Tibial artery (tissue), 4 donors: ENCODE data around the gene PPP2R5B.
A peak's percentile ranks its signal among the peaks of the same experiment; 100 is the strongest.

Experiments used
- DNase-seq, 2 donors: peaks; one replicate each; pipeline ENCODE4 v3.0.0-alpha.2; 2019
- H3K27ac ChIP-seq, 2 donors: fragments of 200-600 bp; sonication (generic) in 1 of 2; 1 replicate in 1 of 2; 2 replicates in 1 of 2; pipeline ENCODE4 v1.5.1; 2018 to 2019; ENCODE audit warnings: mild to moderate bottlenecking in 1 of 2
- H3K27me3 ChIP-seq, 2 donors: fragments of 200-600 bp; sonication (generic) in 1 of 2; one replicate each; pipeline versions ENCODE4 v1.5.1 to v1.6.0; 2016 to 2019
- H3K36me3 ChIP-seq, 3 donors: fragments of 200-600 bp; sonication (generic) in 2 of 3; one replicate each; pipeline ENCODE4 v1.5.1; 2016 to 2019; ENCODE audit warnings: mild to moderate bottlenecking in 2 of 3
- H3K4me1 ChIP-seq, 4 donors: fragments of 200-600 bp; sonication (generic) in 2 of 4; 1 replicate in 3 of 4; 2 replicates in 1 of 4; pipeline ENCODE4 v1.5.1; 2016 to 2019
- H3K4me3 ChIP-seq, 2 donors: fragments of 200-600 bp; sonication (generic) in 1 of 2; 1 replicate in 1 of 2; 2 replicates in 1 of 2; pipeline ENCODE4 v1.5.1; 2018 to 2019; ENCODE audit warnings: mild to moderate bottlenecking in 2 of 2
- H3K9me3 ChIP-seq, 3 donors: fragments of 200-600 bp; sonication (generic) in 1 of 3; one replicate each; pipeline ENCODE4 v1.5.1; 2016 to 2019
- CTCF ChIP-seq, 2 experiments: fragments of 200-600 bp in 1 of 2; fragments of 450-650 bp in 1 of 2; IDR thresholded peaks; one replicate each; pipeline ENCODE4 v1.5.1; 2017 to 2019; ENCODE audit warnings: antibody characterized with exemption in 2 of 2, mild to moderate bottlenecking in 1 of 2, moderate library complexity in 1 of 2
- intact Hi-C: fragments of 100-400 bp; cut with DNase I; formaldehyde crosslinking; loops from one replicate; pipeline ENCODE4 v1.15.0; 2023; ENCODE audit warnings: low total_unique reads

Gene PPP2R5B

DNA sequence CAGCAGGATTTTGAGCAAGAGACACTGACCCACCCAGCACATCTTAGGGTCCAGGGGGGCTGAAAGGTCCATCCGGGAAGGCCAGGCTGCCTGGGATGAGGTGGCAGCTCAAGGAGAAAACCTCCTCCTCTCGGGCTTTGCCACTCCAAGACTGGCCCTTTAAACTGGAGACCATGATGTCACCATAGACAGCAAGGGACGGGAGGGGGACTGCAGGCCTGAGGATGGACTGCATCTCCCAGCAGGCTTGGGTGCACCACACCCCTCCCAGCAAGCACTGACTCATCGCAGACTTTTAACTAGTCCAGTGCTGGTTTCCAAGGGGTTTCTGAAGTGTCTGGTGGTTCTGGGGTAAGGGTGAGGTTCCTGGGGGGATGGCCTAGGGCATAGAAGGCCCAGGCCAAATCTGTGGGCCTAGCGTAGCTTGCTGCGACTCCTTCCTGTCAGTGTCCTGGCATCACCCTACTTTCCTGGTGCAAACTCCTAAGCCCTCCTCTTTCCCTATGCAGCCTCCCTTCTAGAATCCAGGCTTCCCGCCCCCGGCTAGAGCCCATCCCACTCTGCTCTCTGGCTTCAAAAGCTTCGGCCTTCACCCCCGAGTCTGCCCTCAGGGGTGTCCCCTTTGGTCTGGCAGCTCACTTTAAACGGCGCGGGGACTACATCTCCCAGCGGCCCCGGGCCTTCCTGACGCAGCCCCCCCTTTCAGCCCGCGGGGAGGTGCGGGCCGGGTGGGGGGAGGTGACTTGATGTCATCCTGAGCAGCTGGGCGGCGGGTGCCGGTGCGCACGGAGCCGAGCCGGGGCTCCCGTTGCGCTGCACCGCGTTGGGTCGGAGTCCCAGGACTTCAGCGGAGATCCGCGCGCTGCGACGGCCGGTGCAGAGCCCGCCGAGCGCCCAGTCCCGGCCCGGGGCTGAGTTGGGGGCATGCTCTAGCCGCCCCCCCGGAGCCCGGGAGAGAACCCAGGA, at the start of gene PPP2R5B:
PPP2R5B (plus strand) TSS at position 746 of the 966 bp plus-strand sequence. CDS start 1,046 bp downstream, outside the sequence.
- intact Hi-C loops = loop anchor here (10.0 kb wide), 1 partner anchor 191 kb away; the partner anchor contains the start of genes TM7SF2 and ZNHIT2
- H3K9me3 ChIP-seq = no peaks in the 10 kb centered on the region
- H3K4me3 ChIP-seq = peak within 1 kb of the TSS; percentile 84 to 97
- H3K36me3 ChIP-seq = peaks cover 3 to 25% (median 24%) of the 10 kb centered on the region in 3 donors
- no peaks in the 10 kb centered on the region for H3K27me3 ChIP-seq
- H3K4me1 ChIP-seq = peaks cover 0 to 24% (median 21%) of the 10 kb centered on the region in 4 donors
- DNase-seq = peak; percentile 96 to 97
- TF ChIP-seq CTCF (IDR thresholded peaks at IDR 0.05) = no peak
- H3K27ac ChIP-seq = peak within 1 kb of the TSS; percentile 93

DNA sequence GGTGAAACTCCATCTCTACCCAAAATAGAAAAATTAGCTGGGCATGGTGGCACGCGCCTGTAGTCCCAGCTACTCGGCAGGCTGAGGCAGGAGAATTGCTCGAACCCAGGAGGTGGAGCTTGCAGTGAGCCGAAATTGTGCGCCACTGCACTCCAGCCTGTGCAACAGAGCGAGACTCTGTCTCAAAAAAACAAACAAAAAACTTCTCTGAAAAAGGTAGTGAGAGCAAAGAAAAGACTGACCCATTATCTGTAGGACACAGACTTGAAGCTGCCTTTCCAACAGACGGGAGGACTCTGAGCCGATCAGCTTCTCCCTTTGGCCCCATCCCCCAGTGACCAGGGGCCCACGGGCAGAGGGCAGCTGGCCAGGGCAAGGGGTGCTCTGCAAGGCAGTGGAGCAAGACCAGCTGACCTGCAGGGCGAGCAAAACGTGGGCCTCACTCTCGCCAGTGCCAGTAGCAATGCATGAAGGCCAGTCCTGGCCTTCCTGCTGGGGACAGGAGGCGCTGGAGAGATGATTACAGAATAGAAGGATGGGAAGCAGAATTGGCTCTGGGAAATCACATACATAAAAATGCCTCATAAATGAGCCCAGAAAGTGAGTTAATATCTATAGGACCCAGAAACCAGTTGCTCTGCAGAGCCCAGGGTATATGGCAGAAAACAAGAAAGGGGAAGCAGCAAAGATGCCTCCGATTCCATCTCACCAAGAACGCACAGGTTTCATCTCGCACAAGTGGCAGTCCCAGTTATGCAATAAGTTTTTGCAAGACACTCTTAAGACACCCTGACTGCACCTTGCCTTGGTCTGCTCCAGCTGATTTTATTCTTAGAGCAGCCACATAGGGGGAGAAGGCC, 48.9 kb upstream of the PPP2R5B start:
- peak overlapping the region; percentile 81 to 97 for H3K27ac ChIP-seq
- DNase-seq = no peak
- H3K27me3 ChIP-seq = no peaks in the 10 kb centered on the region
- H3K4me1 ChIP-seq = peaks cover 0 to 76% (median 64%) of the 10 kb centered on the region in 4 donors
- H3K4me3 ChIP-seq = peak overlapping the region; percentile 66 to 71
- intact Hi-C loops = no loop called here
- peaks cover 13 to 42% (median 26%) of the 10 kb centered on the region in 3 donors for H3K36me3 ChIP-seq
- H3K9me3 ChIP-seq = no peaks in the 10 kb centered on the region
- no peak for TF ChIP-seq CTCF (IDR thresholded peaks at IDR 0.05)

DNA sequence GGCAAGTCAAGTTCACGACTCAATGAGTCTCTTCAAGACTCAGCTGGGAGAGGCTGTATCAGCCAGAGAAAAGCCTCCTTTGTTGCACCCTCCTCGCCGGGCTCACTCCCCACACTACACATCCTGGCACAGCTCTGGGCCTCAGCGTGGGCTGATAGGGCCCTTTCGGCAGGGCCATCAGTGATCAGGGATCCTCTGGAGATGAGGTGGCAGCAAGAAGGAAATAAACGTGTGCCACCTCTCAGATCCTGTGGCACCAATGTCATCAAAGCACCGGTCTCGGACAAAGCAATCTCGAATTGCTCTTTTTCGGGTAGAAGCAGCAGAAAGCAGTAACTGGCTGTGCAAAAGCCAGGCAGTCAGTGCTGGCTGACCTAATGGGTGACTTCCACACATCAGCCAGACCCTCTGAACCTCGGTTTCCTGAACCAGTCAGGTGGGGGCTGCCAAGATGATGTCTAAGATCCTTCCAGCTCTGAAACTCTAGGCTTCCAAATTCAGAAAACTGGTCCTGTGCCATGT, 48.2 kb upstream of the PPP2R5B start:
- no peak for TF ChIP-seq CTCF (IDR thresholded peaks at IDR 0.05)
- no peaks in the 10 kb centered on the region for H3K27me3 ChIP-seq
- peak overlapping the region; percentile 66 to 71 for H3K4me3 ChIP-seq
- intact Hi-C loops = no loop called here
- no peaks in the 10 kb centered on the region for H3K9me3 ChIP-seq
- no peak for DNase-seq
- peaks cover 0 to 75% (median 57%) of the 10 kb centered on the region in 4 donors for H3K4me1 ChIP-seq
- peak overlapping the region; percentile 81 to 97 for H3K27ac ChIP-seq
- H3K36me3 ChIP-seq = peaks cover 9 to 36% (median 26%) of the 10 kb centered on the region in 3 donors

DNA sequence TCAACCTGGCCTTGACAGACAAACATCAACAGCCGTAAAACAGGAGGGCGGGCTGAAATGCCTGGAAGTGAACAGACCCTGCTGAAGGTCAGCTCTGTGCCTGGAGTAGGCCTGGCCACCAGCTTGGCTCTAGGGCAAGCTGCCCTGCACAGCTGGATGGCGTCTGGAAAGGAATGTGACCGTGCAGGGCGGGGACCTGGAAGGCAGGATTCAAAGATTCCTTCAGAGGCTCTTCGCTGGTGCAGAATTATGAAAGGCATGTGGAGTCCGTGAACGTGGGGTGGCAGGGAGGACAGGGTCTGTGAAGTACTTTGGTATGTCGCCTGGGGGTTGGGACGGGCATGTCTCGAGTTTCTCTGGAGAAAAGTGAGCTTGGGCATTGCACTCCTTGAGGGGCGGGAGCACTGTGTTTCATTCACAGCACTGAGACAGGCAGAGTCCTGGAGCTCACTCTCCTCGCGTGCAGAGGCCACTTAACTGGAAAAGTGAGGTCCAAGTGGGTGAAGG, 47.6 kb upstream of the PPP2R5B start:
- intact Hi-C loops = no loop called here
- no peak for TF ChIP-seq CTCF (IDR thresholded peaks at IDR 0.05)
- Histone ChIP-seq H3K27ac (peak overlapping the region; percentile 81 to 97), H3K4me1 (peaks cover 0 to 75% (median 53%) of the 10 kb centered on the region in 4 donors), H3K27me3 (no peaks in the 10 kb centered on the region), H3K9me3 (no peaks in the 10 kb centered on the region), H3K36me3 (peaks cover 9 to 30% (median 22%) of the 10 kb centered on the region in 3 donors), H3K4me3 (peak overlapping the region; percentile 66 to 71)
- DNase-seq = peak in 1 of 2 donors; percentile 80
